ENCODE data around the gene OASL.

Gene OASL

GRCh38 chr12:120980800-120981368 is 58.2 kb downstream of the OASL start:
- peak overlapping the region; percentile 56 to 84 (median 81) for H3K4me3 Mint-ChIP-seq
- H3K27ac Mint-ChIP-seq, result peak overlapping the region; percentile 84 to 98 (median 90)
- no peak for TF ChIP-seq CTCF (IDR thresholded peaks at IDR 0.05; ENCODE audit: unreplicated experiment in 3 of 3)

GRCh38 chr12:120979862-120980696 is 59.0 kb downstream of the OASL start:
- peaks cover 6% of the 10 kb centered on the region for H3K4me1 Mint-ChIP-seq
- H3K36me3 Mint-ChIP-seq (ENCODE audit: low read depth), result no peaks in the 10 kb centered on the region
- no peaks in the 10 kb centered on the region for H3K9me3 Mint-ChIP-seq
- peak overlapping the region; percentile 85 to 98 (median 90) for H3K27ac Mint-ChIP-seq
- H3K27me3 Mint-ChIP-seq (ENCODE audit: low read depth), result no peaks in the 10 kb centered on the region
- H3K4me3 Mint-ChIP-seq, result peak overlapping the region; percentile 76 to 84 (median 84)
- TF ChIP-seq CTCF (IDR thresholded peaks at IDR 0.05; ENCODE audit: unreplicated experiment in 3 of 3), result no peak

More at GRCh38 chr12:120980800-120981368, 58.2 kb downstream of the OASL start:
- H3K27me3 Mint-ChIP-seq (ENCODE audit: low read depth), result no peaks in the 10 kb centered on the region
- no peaks in the 10 kb centered on the region for H3K36me3 Mint-ChIP-seq (ENCODE audit: low read depth)
- H3K9me3 Mint-ChIP-seq, result no peaks in the 10 kb centered on the region
- H3K4me1 Mint-ChIP-seq, result peaks cover 6% of the 10 kb centered on the region

GRCh38 chr12:120979220-120979861 is 59.7 kb downstream of the OASL start:
- TF ChIP-seq CTCF (IDR thresholded peaks at IDR 0.05; ENCODE audit: unreplicated experiment in 3 of 3), result no peak
- peak overlapping the region; percentile 85 to 98 (median 90) for H3K27ac Mint-ChIP-seq
- H3K27me3 Mint-ChIP-seq (ENCODE audit: low read depth), result no peaks in the 10 kb centered on the region
- peak overlapping the region; percentile 76 to 84 (median 84) for H3K4me3 Mint-ChIP-seq
- no peaks in the 10 kb centered on the region for H3K36me3 Mint-ChIP-seq (ENCODE audit: low read depth)
- H3K9me3 Mint-ChIP-seq, result no peaks in the 10 kb centered on the region
- H3K4me1 Mint-ChIP-seq, result peaks cover 5% of the 10 kb centered on the region

- Mint-ChIP-seq H3K27ac (peak within 1 kb of the TSS; percentile 88 to 98 (median 90)), H3K36me3 (ENCODE audit: low read depth) (no peaks in the 10 kb centered on the region), H3K4me1 (no peaks in the 10 kb centered on the region), H3K9me3 (no peaks in the 10 kb centered on the region), H3K27me3 (ENCODE audit: low read depth) (no peaks in the 10 kb centered on the region), H3K4me3 (peak within 1 kb of the TSS; percentile 76 to 84 (median 84))
- TF ChIP-seq CTCF (IDR thresholded peaks at IDR 0.05; ENCODE audit: unreplicated experiment in 3 of 3), result no peak
Observed at GRCh38 chr12:120978296-120979219, 60.5 kb downstream of the OASL start, which contains the start of gene HNF1A. Gene HNF1A (plus strand): TSS chr12:120978543. CDS start chr12:120978769, 226 bp downstream.

- no peaks in the 10 kb centered on the region for H3K9me3 Mint-ChIP-seq
- peak overlapping the region; percentile 76 to 98 (median 88) for H3K27ac Mint-ChIP-seq
- H3K27me3 Mint-ChIP-seq (ENCODE audit: low read depth), result no peaks in the 10 kb centered on the region
- peaks cover 1% of the 10 kb centered on the region for H3K36me3 Mint-ChIP-seq (ENCODE audit: low read depth)
- no peaks in the 10 kb centered on the region for H3K4me1 Mint-ChIP-seq
- peak overlapping the region in 2 of 3 experiments; percentile 78 to 79 for H3K4me3 Mint-ChIP-seq
- TF ChIP-seq CTCF (IDR thresholded peaks at IDR 0.05; ENCODE audit: unreplicated experiment in 3 of 3), result no peak
Observed at GRCh38 chr12:120977531-120978295, 61.3 kb downstream of the OASL start.
